D721Med (cell line): ENCODE results near the gene FERMT3.

Source experiments
- DNase-seq: peaks from one replicate; pipeline ENCODE4 v3.0.0; 2011; ENCODE audit warnings: low spot score; ENCODE audit not compliant: insufficient read length
- FAIRE-seq: peaks from 2 replicates; lab custom pipeline; 2011; peaks lifted over from hg19 to GRCh38; lab: Jason Lieb, UNC
- TF ChIP-seq, protein P1 (sequence below): IDR thresholded peaks from 2 replicates; pipeline ENCODE4 v1.5.1; 2012; ENCODE audit warnings: mild to moderate bottlenecking, control low read depth; ENCODE audit not compliant: insufficient read depth; ENCODE audit errors: missing control alignments

Gene FERMT3

GRCh38 chr11:64262271-64263002, 55.9 kb downstream of the FERMT3 start:
- DNase-seq (no peak), FAIRE-seq (no peak)
- TF ChIP-seq, protein P1, sequence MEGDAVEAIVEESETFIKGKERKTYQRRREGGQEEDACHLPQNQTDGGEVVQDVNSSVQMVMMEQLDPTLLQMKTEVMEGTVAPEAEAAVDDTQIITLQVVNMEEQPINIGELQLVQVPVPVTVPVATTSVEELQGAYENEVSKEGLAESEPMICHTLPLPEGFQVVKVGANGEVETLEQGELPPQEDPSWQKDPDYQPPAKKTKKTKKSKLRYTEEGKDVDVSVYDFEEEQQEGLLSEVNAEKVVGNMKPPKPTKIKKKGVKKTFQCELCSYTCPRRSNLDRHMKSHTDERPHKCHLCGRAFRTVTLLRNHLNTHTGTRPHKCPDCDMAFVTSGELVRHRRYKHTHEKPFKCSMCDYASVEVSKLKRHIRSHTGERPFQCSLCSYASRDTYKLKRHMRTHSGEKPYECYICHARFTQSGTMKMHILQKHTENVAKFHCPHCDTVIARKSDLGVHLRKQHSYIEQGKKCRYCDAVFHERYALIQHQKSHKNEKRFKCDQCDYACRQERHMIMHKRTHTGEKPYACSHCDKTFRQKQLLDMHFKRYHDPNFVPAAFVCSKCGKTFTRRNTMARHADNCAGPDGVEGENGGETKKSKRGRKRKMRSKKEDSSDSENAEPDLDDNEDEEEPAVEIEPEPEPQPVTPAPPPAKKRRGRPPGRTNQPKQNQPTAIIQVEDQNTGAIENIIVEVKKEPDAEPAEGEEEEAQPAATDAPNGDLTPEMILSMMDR: no peak

GRCh38 chr11:64263021-64263946, 56.8 kb downstream of the FERMT3 start:
- DNase-seq (no peak), FAIRE-seq (no peak)
- TF ChIP-seq, protein P1: no peak

DNA sequence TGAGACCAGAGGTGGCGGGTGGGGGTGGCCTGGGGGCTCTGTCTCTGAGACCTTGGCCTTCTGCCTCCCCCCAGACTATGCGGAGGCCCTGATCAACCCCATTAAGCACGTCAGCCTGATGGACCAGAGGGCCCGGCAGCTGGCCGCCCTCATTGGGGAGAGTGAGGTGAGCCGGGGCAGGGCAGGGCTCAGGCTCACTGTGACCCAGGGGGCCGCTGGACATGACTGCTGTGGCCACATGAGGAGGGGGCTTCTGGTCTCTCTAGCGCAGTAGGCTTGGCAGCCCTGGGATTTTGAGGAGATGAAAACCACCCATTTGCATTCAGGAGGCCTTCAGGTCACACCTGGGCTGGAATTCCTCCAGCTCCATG, 57.4 kb downstream of the FERMT3 start:
- no peak for FAIRE-seq
- DNase-seq: no peak
- TF ChIP-seq, protein P1: no peak

DNA sequence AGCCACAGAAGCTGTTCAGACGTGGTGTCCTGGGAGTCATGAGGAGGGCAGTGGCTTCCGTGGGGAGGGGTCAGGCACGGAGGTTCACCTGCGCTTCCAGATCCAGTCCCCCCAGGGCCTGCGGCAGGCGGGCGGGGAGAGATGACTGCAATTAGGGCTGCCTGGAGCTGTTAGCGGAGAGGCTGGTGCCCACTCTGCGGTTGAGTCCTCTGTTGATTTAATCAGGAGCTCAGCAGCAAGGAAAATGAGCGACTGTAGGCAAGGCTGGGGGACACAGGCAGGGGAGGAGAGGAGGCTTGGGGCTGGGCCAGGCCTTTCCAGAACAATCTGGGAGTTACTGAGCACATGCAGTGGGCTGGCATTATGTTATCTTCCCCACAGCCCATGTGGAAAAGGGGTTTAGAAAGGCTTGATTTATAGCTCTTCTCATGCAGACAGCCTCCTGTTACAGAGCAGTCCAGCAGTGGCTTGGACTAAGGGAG, 57.9 kb downstream of the FERMT3 start:
- FAIRE-seq (no peak), DNase-seq (no peak)
- TF ChIP-seq, protein P1: no peak

DNA sequence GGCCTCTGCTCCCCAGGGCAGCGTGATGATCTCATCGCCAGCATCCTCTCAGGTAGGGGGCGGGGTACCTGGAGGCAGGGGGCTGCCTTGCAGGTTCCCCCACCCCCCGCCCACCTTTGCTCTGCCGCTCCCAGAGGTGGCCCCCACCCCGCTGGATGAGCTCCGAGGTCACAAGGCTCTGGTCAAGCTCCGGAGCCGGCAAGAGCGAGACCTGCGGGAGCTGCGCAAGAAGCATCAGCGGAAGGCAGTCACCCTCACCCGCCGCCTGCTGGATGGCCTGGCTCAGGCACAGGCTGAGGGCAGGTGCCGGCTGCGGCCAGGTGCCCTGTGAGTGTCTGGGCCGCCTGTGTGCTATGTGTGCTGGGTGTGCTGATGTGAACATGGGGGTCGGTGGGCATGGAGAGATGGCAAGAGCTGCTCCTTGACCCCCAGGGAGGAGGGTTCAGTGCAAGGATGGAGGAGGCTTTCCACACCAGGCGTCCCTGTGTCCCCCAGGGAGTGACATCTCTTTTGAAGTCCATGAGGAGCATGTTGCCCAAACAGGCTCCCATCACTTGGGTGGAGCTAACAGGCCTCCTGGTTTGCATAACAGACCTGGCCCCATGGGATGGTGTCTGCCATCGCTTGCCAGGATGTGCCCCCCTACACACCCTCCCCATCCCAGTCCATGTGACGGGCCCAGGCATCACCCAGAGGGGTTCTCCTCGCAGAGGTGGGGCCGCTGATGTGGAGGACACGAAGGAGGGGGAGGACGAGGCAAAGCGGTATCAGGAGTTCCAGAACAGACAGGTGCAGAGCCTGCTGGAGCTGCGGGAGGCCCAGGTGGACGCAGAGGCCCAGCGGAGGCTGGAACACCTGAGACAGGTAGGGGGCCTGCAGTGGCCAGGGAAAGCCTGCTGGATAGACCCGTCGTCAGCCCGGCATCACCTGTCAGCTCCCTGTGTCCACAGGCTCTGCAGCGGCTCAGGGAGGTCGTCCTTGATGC, 58.9 kb downstream of the FERMT3 start:
- FAIRE-seq (no peak), DNase-seq (no peak)
- TF ChIP-seq, protein P1: no peak

GRCh38 chr11:64266339-64266738, 59.8 kb downstream of the FERMT3 start:
- DNase-seq: no peak
- TF ChIP-seq, protein P1: no peak
- FAIRE-seq: no peak
